Activated T-helper 1 cell treated with anti-CD3 and anti-CD28 coated beads, Interleukin-12 subunit alpha, Interleukin-12 subunit beta, Interleukin-2, Interleukin-4 antibody, amounts not matched to agents 30 ng/mL and 10 ng/mL and 1 ng/mL, durations not matched to agents 14 hours and 24 hours and 36 hours (primary cell): ENCODE results near the gene FBLN2. TPM values are rescaled to one million over a fixed set of nuclear protein-coding genes. Genes with fewer than 3 reads are reported as not detected.

Experiments used
- DNase-seq: peaks from one replicate; pipeline ENCODE4 v3.0.0; 2021; ENCODE audit warnings: low spot score
- H3K27ac Mint-ChIP-seq: one replicate; pipeline ENCODE4 v1.8.0; 2021; ENCODE audit warnings: mild to moderate bottlenecking, mixed read lengths
- H3K27me3 Mint-ChIP-seq: one replicate; pipeline ENCODE4 v1.8.0; 2022; ENCODE audit warnings: mild to moderate bottlenecking, moderate library complexity, mixed read lengths; ENCODE audit not compliant: insufficient read depth
- H3K36me3 Mint-ChIP-seq: one replicate; pipeline ENCODE4 v1.8.0; 2021; ENCODE audit warnings: low read depth, mixed read lengths
- H3K4me1 Mint-ChIP-seq: one replicate; pipeline ENCODE4 v1.8.0; 2021; ENCODE audit warnings: low read depth, mixed read lengths
- H3K4me3 Mint-ChIP-seq: one replicate; pipeline ENCODE4 v1.8.0; 2021; ENCODE audit warnings: mild to moderate bottlenecking, moderate library complexity, mixed read lengths
- H3K9me3 Mint-ChIP-seq: one replicate; pipeline ENCODE4 v1.8.0; 2021; ENCODE audit warnings: mixed read lengths
- intact Hi-C: fragments of 100-400 bp; cut with micrococcal nuclease; formaldehyde crosslinking; loops from one replicate; pipeline ENCODE4 v1.15.1; 2024
- total RNA-seq: library from RNA; stranded (reverse); gene quantifications from 2 replicates; pipeline ENCODE4 v1.2.3, GENCODE V29; 2022

The FBLN2 gene
- total RNA-seq, 1 donor from 2014 or later: not detected

- Mint-ChIP-seq H3K4me3 (no peak overlapping the region), H3K36me3 (no peaks in the 10 kb centered on the region), H3K27ac (no peak overlapping the region), H3K27me3 (peaks cover 12% of the 10 kb centered on the region), H3K4me1 (no peaks in the 10 kb centered on the region), H3K9me3 (no peaks in the 10 kb centered on the region)
- intact Hi-C loops: no loop called here
- no peak for DNase-seq
Observed at GRCh38 chr3:13563911-13564310, 15.0 kb downstream of the FBLN2 start.

- Mint-ChIP-seq H3K36me3 (no peaks in the 10 kb centered on the region), H3K9me3 (no peaks in the 10 kb centered on the region), H3K27me3 (peaks cover 7% of the 10 kb centered on the region), H3K4me3 (no peak overlapping the region), H3K27ac (no peak overlapping the region), H3K4me1 (no peaks in the 10 kb centered on the region)
- DNase-seq: no peak
- intact Hi-C loops: no loop called here
Observed at GRCh38 chr3:13564751-13565560, 16.0 kb downstream of the FBLN2 start.

- no peak overlapping the region for H3K27ac Mint-ChIP-seq
- intact Hi-C loops: no loop called here
- H3K36me3 Mint-ChIP-seq: no peaks in the 10 kb centered on the region
- H3K4me1 Mint-ChIP-seq: no peaks in the 10 kb centered on the region
- no peak for DNase-seq
- H3K4me3 Mint-ChIP-seq: no peak overlapping the region
- peaks cover 7% of the 10 kb centered on the region for H3K27me3 Mint-ChIP-seq
- no peaks in the 10 kb centered on the region for H3K9me3 Mint-ChIP-seq
Observed at GRCh38 chr3:13565581-13566452, 16.9 kb downstream of the FBLN2 start.

GRCh38 chr3:13566453-13566748 is 17.5 kb downstream of the FBLN2 start:
- intact Hi-C loops: no loop called here
- no peaks in the 10 kb centered on the region for H3K4me1 Mint-ChIP-seq
- H3K4me3 Mint-ChIP-seq: no peak overlapping the region

GRCh38 chr3:13566769-13567310 is 17.9 kb downstream of the FBLN2 start:
- intact Hi-C loops: no loop called here
- no peak for DNase-seq
- Mint-ChIP-seq H3K4me1 (no peaks in the 10 kb centered on the region), H3K4me3 (no peak overlapping the region), H3K9me3 (no peaks in the 10 kb centered on the region), H3K36me3 (no peaks in the 10 kb centered on the region), H3K27me3 (no peaks in the 10 kb centered on the region), H3K27ac (no peak overlapping the region)

More at GRCh38 chr3:13566453-13566748, 17.5 kb downstream of the FBLN2 start:
- DNase-seq: no peak
- Mint-ChIP-seq H3K36me3 (no peaks in the 10 kb centered on the region), H3K9me3 (no peaks in the 10 kb centered on the region), H3K27me3 (peaks cover 2% of the 10 kb centered on the region), H3K27ac (no peak overlapping the region)

- Mint-ChIP-seq H3K27me3 (no peaks in the 10 kb centered on the region), H3K9me3 (no peaks in the 10 kb centered on the region), H3K4me3 (no peak overlapping the region), H3K36me3 (no peaks in the 10 kb centered on the region), H3K27ac (no peak overlapping the region), H3K4me1 (no peaks in the 10 kb centered on the region)
- intact Hi-C loops: no loop called here
- DNase-seq: no peak
Observed at GRCh38 chr3:13567684-13568514, 19.0 kb downstream of the FBLN2 start.

GRCh38 chr3:13568515-13569028 is 19.6 kb downstream of the FBLN2 start:
- no peak overlapping the region for H3K27ac Mint-ChIP-seq
- H3K36me3 Mint-ChIP-seq: no peaks in the 10 kb centered on the region
- H3K9me3 Mint-ChIP-seq: no peaks in the 10 kb centered on the region
- no peaks in the 10 kb centered on the region for H3K4me1 Mint-ChIP-seq
- intact Hi-C loops: no loop called here
- H3K27me3 Mint-ChIP-seq: no peaks in the 10 kb centered on the region
- H3K4me3 Mint-ChIP-seq: no peak overlapping the region
- no peak for DNase-seq

GRCh38 chr3:13569201-13569600 is 20.3 kb downstream of the FBLN2 start:
- Mint-ChIP-seq H3K27me3 (no peaks in the 10 kb centered on the region), H3K9me3 (no peaks in the 10 kb centered on the region), H3K4me3 (no peak overlapping the region), H3K27ac (no peak overlapping the region), H3K36me3 (no peaks in the 10 kb centered on the region), H3K4me1 (no peaks in the 10 kb centered on the region)
- DNase-seq: no peak
- intact Hi-C loops: no loop called here

GRCh38 chr3:13569641-13570390 is 20.9 kb downstream of the FBLN2 start:
- H3K36me3 Mint-ChIP-seq: no peaks in the 10 kb centered on the region
- intact Hi-C loops: no loop called here
- no peak overlapping the region for H3K27ac Mint-ChIP-seq
- no peaks in the 10 kb centered on the region for H3K4me1 Mint-ChIP-seq
- H3K9me3 Mint-ChIP-seq: no peaks in the 10 kb centered on the region
- H3K4me3 Mint-ChIP-seq: no peak overlapping the region
- H3K27me3 Mint-ChIP-seq: no peaks in the 10 kb centered on the region
- DNase-seq: no peak

GRCh38 chr3:13570391-13571194 is 21.7 kb downstream of the FBLN2 start:
- H3K4me1 Mint-ChIP-seq: no peaks in the 10 kb centered on the region
- no peak overlapping the region for H3K27ac Mint-ChIP-seq
- no peak for DNase-seq
- intact Hi-C loops: no loop called here
- H3K27me3 Mint-ChIP-seq: no peaks in the 10 kb centered on the region
- no peak overlapping the region for H3K4me3 Mint-ChIP-seq
- no peaks in the 10 kb centered on the region for H3K36me3 Mint-ChIP-seq
- H3K9me3 Mint-ChIP-seq: no peaks in the 10 kb centered on the region

GRCh38 chr3:13571264-13571663 is 22.3 kb downstream of the FBLN2 start:
- H3K27ac Mint-ChIP-seq: no peak overlapping the region
- DNase-seq: no peak
- intact Hi-C loops: no loop called here
- no peak overlapping the region for H3K4me3 Mint-ChIP-seq
- no peaks in the 10 kb centered on the region for H3K27me3 Mint-ChIP-seq
- H3K36me3 Mint-ChIP-seq: no peaks in the 10 kb centered on the region
- H3K9me3 Mint-ChIP-seq: no peaks in the 10 kb centered on the region
- no peaks in the 10 kb centered on the region for H3K4me1 Mint-ChIP-seq
